Fibroblast of lung (primary cell): ENCODE measurements around the gene NRG4. TPM values are rescaled to one million over a fixed set of nuclear protein-coding genes. Genes with fewer than 3 reads are reported as not detected.

Experiments
- DNase-seq, 2 donors: peaks; one replicate each; pipeline versions ENCODE4 v3.0.0 to v3.0.0-alpha.2; 2010; ENCODE audit warnings: low read depth in 2 of 2
- H2AFZ ChIP-seq: 2 replicates; pipeline ENCODE4 v1.5.1; 2012; ENCODE audit warnings: low read length, control low read depth, inconsistent platforms
- H3K27ac ChIP-seq: 2 replicates; pipeline ENCODE4 v1.5.1; 2011; ENCODE audit warnings: low read length, control low read depth; ENCODE audit not compliant: insufficient read depth
- H3K27me3 ChIP-seq: 2 replicates; pipeline ENCODE4 v1.5.1; 2011; ENCODE audit warnings: mild to moderate bottlenecking, low read length; ENCODE audit not compliant: control insufficient read depth, insufficient read depth
- H3K36me3 ChIP-seq: 2 replicates; pipeline ENCODE4 v1.5.1; 2011; ENCODE audit warnings: low read length; ENCODE audit not compliant: control insufficient read depth, insufficient read depth
- H3K4me1 ChIP-seq: 2 replicates; pipeline ENCODE4 v1.5.1; 2011; ENCODE audit warnings: low read length; ENCODE audit not compliant: control insufficient read depth, insufficient read depth; ENCODE audit errors: extremely low read depth
- H3K4me2 ChIP-seq: 2 replicates; pipeline ENCODE4 v1.5.1; 2011; ENCODE audit warnings: low read length, control low read depth; ENCODE audit not compliant: insufficient read depth; ENCODE audit errors: extremely low read depth
- H3K4me3 ChIP-seq, 4 experiments: fragments of 200-600 bp in 1 of 4; sonication (generic) in 1 of 4; replicated peaks in 1 of 4; 2 replicates each; pipeline ENCODE4 v1.5.1; 2011 to 2016; ENCODE audit warnings: low read length in 4 of 4, low read depth in 3 of 4, mild to moderate bottlenecking in 3 of 4, control low read depth in 2 of 4, inconsistent platforms in 1 of 4, mixed read lengths in 1 of 4; ENCODE audit not compliant: insufficient read depth in 1 of 4; ENCODE audit errors: control extremely low read depth in 1 of 4
- H3K79me2 ChIP-seq: 2 replicates; pipeline ENCODE4 v1.5.1; 2012; ENCODE audit warnings: mild to moderate bottlenecking, low read length, inconsistent platforms; ENCODE audit not compliant: control insufficient read depth, insufficient read depth
- H3K9ac ChIP-seq: 2 replicates; pipeline ENCODE4 v1.5.1; 2011; ENCODE audit warnings: mild to moderate bottlenecking, low read length, control low read depth; ENCODE audit not compliant: insufficient read depth
- H3K9me3 ChIP-seq: 2 replicates; pipeline ENCODE4 v1.5.1; 2012; ENCODE audit warnings: low read depth, low read length; ENCODE audit not compliant: control insufficient read depth, insufficient read depth
- H4K20me1 ChIP-seq: 2 replicates; pipeline ENCODE4 v1.5.1; 2011; ENCODE audit warnings: low read length; ENCODE audit not compliant: control insufficient read depth, insufficient read depth; ENCODE audit errors: extremely low read depth
- CTCF ChIP-seq, 2 donors: IDR thresholded peaks in 1 of 2; conservative IDR thresholded peaks in 1 of 2; 1 replicate in 1 of 2; 2 replicates in 1 of 2; pipeline ENCODE4 v1.5.1; 2011 to 2012; ENCODE audit warnings: low read length in 2 of 2, control low read depth in 1 of 2, inconsistent platforms in 1 of 2, low read depth in 1 of 2, mild to moderate bottlenecking in 1 of 2
- EZH2 ChIP-seq: IDR thresholded peaks from 2 replicates; pipeline ENCODE4 v1.5.1; 2012; ENCODE audit warnings: low read length, control low read depth, mild to moderate bottlenecking; ENCODE audit errors: missing control alignments
- polyA plus RNA-seq, 2 donors: library from polyadenylated mRNA; depleted of rRNA in 1 of 2; stranded (reverse) in 1 of 2; unstranded in 1 of 2; fragments of >200 nt; gene quantifications; 2 replicates each; pipeline ENCODE4 v1.2.1, GENCODE V29; 2011 to 2012; ENCODE audit warnings: missing spikeins in 1 of 2
- total RNA-seq: library from RNA; depleted of rRNA; stranded (reverse); fragments of >200 nt; gene quantifications from 2 replicates; pipeline ENCODE4 v1.2.1, GENCODE V29; 2014

NRG4 gene
- total and polyA plus RNA-seq, 2 donors (not counting 1 experiment from before 2014, with no cell fraction given) = 0.01 TPM; not detected in 1

GRCh38 chr15:76006136-76006778, 6.0 kb downstream of the NRG4 start:
- TF ChIP-seq EZH2 (no peak), CTCF (conservative IDR thresholded peaks at IDR 0.05 in 1 of 2, IDR thresholded peaks at IDR 0.05 in 1 of 2; ENCODE audit: low read depth in 1 of 2, low read length in 2 of 2) (no peak)
- Histone ChIP-seq H3K4me3 (no peak overlapping the region), H3K4me2 (no peak overlapping the region), H3K27me3 (peaks cover 2% of the 10 kb centered on the region), H2AFZ (no peak overlapping the region), H3K36me3 (no peaks in the 10 kb centered on the region), H3K4me1 (no peaks in the 10 kb centered on the region), H3K9ac (no peak overlapping the region), H4K20me1 (no peaks in the 10 kb centered on the region), H3K9me3 (no peaks in the 10 kb centered on the region), H3K27ac (no peak overlapping the region), H3K79me2 (no peaks in the 10 kb centered on the region)
- peak; percentile 34 to 51 for DNase-seq

GRCh38 chr15:76003364-76003763, 8.9 kb downstream of the NRG4 start:
- Histone ChIP-seq H3K27me3 (peaks cover 2% of the 10 kb centered on the region), H3K4me3 (no peak overlapping the region), H3K4me1 (no peaks in the 10 kb centered on the region), H3K9me3 (no peaks in the 10 kb centered on the region), H3K79me2 (no peaks in the 10 kb centered on the region), H3K9ac (no peak overlapping the region), H3K4me2 (no peak overlapping the region), H3K36me3 (no peaks in the 10 kb centered on the region), H2AFZ (no peak overlapping the region), H4K20me1 (no peaks in the 10 kb centered on the region), H3K27ac (no peak overlapping the region)
- TF ChIP-seq CTCF (conservative IDR thresholded peaks at IDR 0.05 in 1 of 2, IDR thresholded peaks at IDR 0.05 in 1 of 2; ENCODE audit: low read depth in 1 of 2, low read length in 2 of 2) = no peak
- TF ChIP-seq EZH2 = no peak
- no peak for DNase-seq

GRCh38 chr15:75995611-75996010, 16.6 kb downstream of the NRG4 start:
- H2AFZ ChIP-seq = no peak overlapping the region
- H3K27me3 ChIP-seq = no peaks in the 10 kb centered on the region
- no peak for DNase-seq
- H3K4me1 ChIP-seq = no peaks in the 10 kb centered on the region
- no peaks in the 10 kb centered on the region for H3K36me3 ChIP-seq
- no peaks in the 10 kb centered on the region for H3K79me2 ChIP-seq
- no peak overlapping the region for H3K4me2 ChIP-seq
- no peak overlapping the region for H3K9ac ChIP-seq
- H3K4me3 ChIP-seq = no peak overlapping the region
- no peak for TF ChIP-seq EZH2
- no peak for TF ChIP-seq CTCF (conservative IDR thresholded peaks at IDR 0.05 in 1 of 2, IDR thresholded peaks at IDR 0.05 in 1 of 2; ENCODE audit: low read depth in 1 of 2, low read length in 2 of 2)
- H4K20me1 ChIP-seq = no peaks in the 10 kb centered on the region
- H3K27ac ChIP-seq = no peak overlapping the region
- no peaks in the 10 kb centered on the region for H3K9me3 ChIP-seq
